H1 (cell line): ENCODE data around the gene LMAN2. TPM values are rescaled to one million over a fixed set of nuclear protein-coding genes. Genes with fewer than 3 reads are reported as not detected.

Experiments used
- CTCF ChIA-PET: fragments of 300-600 bp; sonication (Branson Sonifier 250); formaldehyde crosslinking; loops from one replicate; lab custom pipeline; 2021; ENCODE audit not compliant: partially characterized antibody; lab: Charles Lee
- POLR2A ChIA-PET: fragments of 300-600 bp; sonication (Branson Sonifier 250); formaldehyde crosslinking; loops from one replicate; lab custom pipeline; 2021; ENCODE audit warnings: inconsistent platforms; ENCODE audit not compliant: partially characterized antibody; lab: Charles Lee
- DNase-seq, 2 experiments: peaks; one replicate each; pipeline versions ENCODE4 v3.0.0 to v3.0.0-alpha.2; 2010 to 2022; ENCODE audit warnings: low spot score in 2 of 2, low read depth in 1 of 2, mixed read lengths in 1 of 2
- FAIRE-seq: peaks from 2 replicates; lab custom pipeline; 2011; peaks lifted over from hg19 to GRCh38; lab: Jason Lieb, UNC
- H2AFZ ChIP-seq: 2 replicates; pipeline ENCODE4 v1.8.1; 2012; ENCODE audit warnings: low read length, inconsistent platforms
- H2AK5ac ChIP-seq: 2 replicates; pipeline ENCODE4 v1.6.1; 2013; ENCODE audit warnings: low read depth, low read length
- H2BK120ac ChIP-seq: replicated peaks from 2 replicates; pipeline ENCODE3; 2013; ENCODE audit warnings: low read depth, low read length, inconsistent platforms
- H2BK12ac ChIP-seq: 2 replicates; pipeline ENCODE4 v1.6.1; 2013; ENCODE audit warnings: low read depth, low read length
- H2BK15ac ChIP-seq: 2 replicates; pipeline ENCODE4 v1.6.1; 2013; ENCODE audit warnings: low read length
- H2BK20ac ChIP-seq: 2 replicates; pipeline ENCODE4 v1.6.1; 2013; ENCODE audit warnings: low read length
- H2BK5ac ChIP-seq: 2 replicates; pipeline ENCODE4 v1.6.1; 2013; ENCODE audit warnings: low read depth, low read length
- H3K14ac ChIP-seq: 2 replicates; pipeline ENCODE4 v1.6.1; 2013; ENCODE audit warnings: inconsistent platforms; ENCODE audit not compliant: insufficient read length
- H3K18ac ChIP-seq: 2 replicates; pipeline ENCODE4 v1.6.1; 2013; ENCODE audit warnings: low read length; ENCODE audit errors: extremely low read depth
- H3K23ac ChIP-seq: 2 replicates; pipeline ENCODE4 v1.6.1; 2013; ENCODE audit warnings: inconsistent platforms; ENCODE audit not compliant: insufficient read length
- H3K23me2 ChIP-seq: 2 replicates; pipeline ENCODE4 v1.6.1; 2013; ENCODE audit warnings: low read depth, low read length
- H3K27ac ChIP-seq: 2 replicates; pipeline ENCODE4 v1.6.1; 2011; ENCODE audit warnings: low read depth, low read length, inconsistent platforms
- H3K27me3 ChIP-seq, 4 experiments: replicated peaks in 1 of 4; 1 replicate in 1 of 4; 2 replicates in 3 of 4; pipeline versions ENCODE4 v1.6.1 to v1.8.1; 2011 to 2013; ENCODE audit warnings: low read length in 3 of 4, mild to moderate bottlenecking in 3 of 4, inconsistent platforms in 2 of 4, mixed read lengths in 2 of 4, moderate library complexity in 1 of 4; ENCODE audit not compliant: control insufficient read depth in 3 of 4, insufficient read depth in 3 of 4; ENCODE audit errors: extremely low read depth in 1 of 4
- H3K36me3 ChIP-seq, 4 experiments: 2 replicates each; pipeline versions ENCODE4 v1.6.1 to v1.8.1; 2011 to 2013; ENCODE audit warnings: mild to moderate bottlenecking in 4 of 4, low read length in 3 of 4, moderate library complexity in 2 of 4, control low read depth in 1 of 4, inconsistent platforms in 1 of 4; ENCODE audit not compliant: insufficient read depth in 4 of 4, control insufficient read depth in 2 of 4
- H3K4ac ChIP-seq: replicated peaks from 2 replicates; pipeline ENCODE3; 2013; ENCODE audit warnings: low read length, low read depth, mixed read lengths, inconsistent platforms; ENCODE audit not compliant: insufficient read length
- H3K4me1 ChIP-seq, 4 experiments: replicated peaks in 1 of 4; 1 replicate in 1 of 4; 2 replicates in 3 of 4; pipeline versions ENCODE4 v1.6.1 to v1.8.1; 2011 to 2013; ENCODE audit warnings: low read length in 3 of 4, inconsistent platforms in 2 of 4, mixed read lengths in 1 of 4; ENCODE audit not compliant: insufficient read depth in 4 of 4, control insufficient read depth in 3 of 4
- H3K4me2 ChIP-seq, 2 experiments: 2 replicates each; pipeline versions ENCODE4 v1.6.1 to v1.8.1; 2011 to 2013; ENCODE audit warnings: low read depth in 2 of 2, low read length in 2 of 2, control low read depth in 1 of 2, inconsistent platforms in 1 of 2, mild to moderate bottlenecking in 1 of 2; ENCODE audit not compliant: insufficient read depth in 1 of 2
- H3K4me3 ChIP-seq, 4 experiments: fragments of 200-600, 300-600 bp in 1 of 4; sonication (generic), shearing (Covaris generic), sonication (Bioruptor Twin) in 1 of 4; 2 replicates each; pipeline versions ENCODE4 v1.5.1 to v1.8.1; 2011 to 2016; ENCODE audit warnings: low read length in 4 of 4, low read depth in 3 of 4, control low read depth in 2 of 4, inconsistent platforms in 2 of 4, mild to moderate bottlenecking in 2 of 4, mixed read lengths in 1 of 4, moderate library complexity in 1 of 4; ENCODE audit not compliant: insufficient read depth in 2 of 4; ENCODE audit errors: extremely low read depth in 1 of 4
- H3K56ac ChIP-seq: replicated peaks from 2 replicates; pipeline ENCODE3; 2013; ENCODE audit warnings: low read depth, mild to moderate bottlenecking, mixed read lengths, low read length, inconsistent platforms; ENCODE audit not compliant: insufficient read length
- H3K79me1 ChIP-seq: 2 replicates; pipeline ENCODE4 v1.6.1; 2013; ENCODE audit warnings: low read depth, low read length, control low read depth
- H3K79me2 ChIP-seq, 2 experiments: 2 replicates each; pipeline versions ENCODE4 v1.6.1 to v1.8.1; 2012 to 2013; ENCODE audit warnings: low read length in 2 of 2, mild to moderate bottlenecking in 2 of 2, inconsistent platforms in 1 of 2; ENCODE audit not compliant: insufficient read depth in 2 of 2, control insufficient read depth in 1 of 2
- H3K9ac ChIP-seq, 4 experiments: replicated peaks in 1 of 4; 1 replicate in 1 of 4; 2 replicates in 3 of 4; pipeline versions ENCODE4 v1.6.1 to v1.8.1; 2011 to 2013; ENCODE audit warnings: low read depth in 3 of 4, low read length in 3 of 4, control low read depth in 2 of 4, mild to moderate bottlenecking in 2 of 4, moderate library complexity in 2 of 4, inconsistent platforms in 1 of 4; ENCODE audit errors: extremely low read depth in 1 of 4
- H3K9me3 ChIP-seq, 2 experiments: 2 replicates each; pipeline versions ENCODE4 v1.6.1 to v1.8.1; 2012 to 2013; ENCODE audit warnings: mild to moderate bottlenecking in 2 of 2, moderate library complexity in 2 of 2, control low read depth in 1 of 2, inconsistent platforms in 1 of 2, low read depth in 1 of 2, low read length in 1 of 2, mixed read lengths in 1 of 2; ENCODE audit not compliant: insufficient read depth in 2 of 2
- H4K20me1 ChIP-seq, 2 experiments: replicated peaks in 1 of 2; 2 replicates each; pipeline versions ENCODE3 to v1.8.1; 2011 to 2013; ENCODE audit warnings: inconsistent platforms in 2 of 2, low read length in 2 of 2, mild to moderate bottlenecking in 1 of 2; ENCODE audit not compliant: insufficient read depth in 2 of 2, control insufficient read depth in 1 of 2
- H4K5ac ChIP-seq: 2 replicates; pipeline ENCODE4 v1.6.1; 2013; ENCODE audit warnings: low read length, low read depth, mixed read lengths, inconsistent platforms; ENCODE audit not compliant: insufficient read length
- H4K8ac ChIP-seq: 2 replicates; pipeline ENCODE4 v1.8.0; 2013; ENCODE audit warnings: mild to moderate bottlenecking, moderate library complexity, low read length, inconsistent platforms; ENCODE audit not compliant: insufficient read depth; ENCODE audit errors: extremely low read depth
- H4K91ac ChIP-seq: replicated peaks from 2 replicates; pipeline ENCODE3; 2013; ENCODE audit warnings: low read length, mixed read lengths, inconsistent platforms; ENCODE audit not compliant: insufficient read length
- HDAC2 ChIP-seq, 2 experiments: fragments of 300-600 bp in 1 of 2; sonication (generic) in 1 of 2; IDR thresholded peaks; 2 replicates each; pipeline ENCODE4 v1.6.1; 2011 to 2012; ENCODE audit warnings: low read depth in 2 of 2, low read length in 2 of 2, mild to moderate bottlenecking in 2 of 2, moderate library complexity in 2 of 2, borderline replicate concordance in 1 of 2, inconsistent platforms in 1 of 2
- KDM4A ChIP-seq: IDR thresholded peaks from one replicate; pipeline ENCODE4 v1.7.1; 2012; ENCODE audit warnings: low read depth, mild to moderate bottlenecking, moderate library complexity, low read length, inconsistent platforms; ENCODE audit not compliant: severe bottlenecking
- PHF8 ChIP-seq: fragments of 200-600 bp; sonication (generic); conservative IDR thresholded peaks from 2 replicates; pipeline ENCODE4 v1.7.1; 2012; ENCODE audit warnings: low read depth, mild to moderate bottlenecking, inconsistent platforms, low read length, moderate library complexity
- RBBP5 ChIP-seq: IDR thresholded peaks from 2 replicates; pipeline ENCODE4 v1.7.1; 2012; ENCODE audit warnings: low read depth, mild to moderate bottlenecking, inconsistent platforms, low read length, moderate library complexity, borderline replicate concordance
- RFX5 ChIP-seq: IDR thresholded peaks from 2 replicates; pipeline ENCODE4 v1.6.1; 2011; ENCODE audit warnings: low read depth, low read length, improper control_type of control experiment, borderline replicate concordance
- SIN3A ChIP-seq, 2 experiments: IDR thresholded peaks in 1 of 2; conservative IDR thresholded peaks in 1 of 2; 2 replicates each; pipeline ENCODE4 v1.6.1; 2011 to 2012; ENCODE audit warnings: low read length in 2 of 2, improper control_type of control experiment in 1 of 2, low read depth in 1 of 2, mild to moderate bottlenecking in 1 of 2
- WGBS, 2 experiments: shearing (Covaris generic) in 1 of 2; methylation state at CpG; one replicate each; pipeline versions ENCODE4 v1.1.6 to v1.1.7; 2013 to 2015; ENCODE audit warnings: low lambda C conversion rate in 2 of 2, mixed read lengths in 2 of 2, inconsistent platforms in 1 of 2, low coverage in 1 of 2, missing lambda C conversion rate in 1 of 2; ENCODE audit not compliant: insufficient replicate concordance in 2 of 2, insufficient coverage in 1 of 2, insufficient read length in 1 of 2; ENCODE audit errors: extremely low coverage in 1 of 2, missing lambda C conversion rate in 1 of 2; 5-methylcytosine and 5-hydroxymethylcytosine counted together
- polyA plus RNA-seq, 7 experiments: library from polyadenylated mRNA; depleted of rRNA in 3 of 7; stranded (reverse) in 5 of 7; unstranded in 2 of 7; fragments of >200 nt in 5 of 7; fragments of 200-250 nt in 2 of 7; gene quantifications; 1 replicate in 5 of 7; 2 replicates in 1 of 7; 4 replicates in 1 of 7; pipeline versions ENCODE4 v1.2.1 to v1.2.3, GENCODE V29; 2011 to 2013; ENCODE audit warnings: missing spikeins in 2 of 7, mixed read lengths in 2 of 7
- total RNA-seq: library from RNA; stranded (reverse); fragmentation: NEBNext Ultra II Directional; extraction: Animal tissue kit (Norgen Biotek cat#: 25700); gene quantifications from 2 replicates; pipeline ENCODE4 v1.2.1, GENCODE V29; 2021

LMAN2 gene
- total and polyA plus RNA-seq, 2 of the 8 experiments (the other 6 are each of a cell fraction or from before 2014, with no cell fraction given), result 116 to 225 TPM

GRCh38 chr5:177371120-177372033 is 19.9 kb upstream of the LMAN2 start:
- ChIA-PET CTCF (interaction anchor here (0.8 to 16.9 kb wide), 18 partner anchors 7 to 131 kb away, joined by 3 to 363 read pairs (median 14); partner anchors contain the start of genes GRK6, LMAN2, MXD3 and PFN3), POLR2A (interaction anchor here (0.7 to 4.4 kb wide), 12 partner anchors 11 to 125 kb away, joined by 3 to 18 read pairs (median 6); partner anchors contain the start of genes GRK6, LMAN2, PDLIM7 and PRR7)
- H3K18ac ChIP-seq, result peak overlapping the region; percentile 85
- H3K14ac ChIP-seq, result no peak overlapping the region
- peak overlapping the region; percentile 23 to 63 (median 58); a peak in 7 of 8 replicates for H3K4me3 ChIP-seq
- H2BK120ac ChIP-seq, result no peak overlapping the region
- peaks cover 6 to 29% (median 24%) of the 10 kb centered on the region in 4 experiments for H3K4me1 ChIP-seq
- peaks cover 0 to 8% of the 10 kb centered on the region in 2 experiments for H4K20me1 ChIP-seq
- H3K4ac ChIP-seq, result peak overlapping the region; percentile 57
- no peaks in the 10 kb centered on the region for H3K36me3 ChIP-seq
- no peak overlapping the region for H3K56ac ChIP-seq
- H3K23ac ChIP-seq, result no peak overlapping the region
- peaks cover 1 to 14% (median 12%) of the 10 kb centered on the region in 4 experiments; a peak in 4 of 7 replicates for H3K27me3 ChIP-seq
- peak overlapping the region; percentile 53 to 79 for H3K4me2 ChIP-seq
- H3K9me3 ChIP-seq, result no peaks in the 10 kb centered on the region
- FAIRE-seq, result no peak
- peak overlapping the region; percentile 11; the same call in 1 of the 2 replicates for H4K8ac ChIP-seq
- H2AK5ac ChIP-seq, result no peak overlapping the region
- no peak overlapping the region for H3K27ac ChIP-seq
- WGBS, 2 experiments, result 61% methylated on average over 20 of the region's 26 CpGs; no CpG with 5 or more reads in 1 of the 2 experiments
- H4K91ac ChIP-seq, result peak overlapping the region; percentile 61
- H2AFZ ChIP-seq, result no peak overlapping the region; the same call in 1 of the 2 replicates
- TF ChIP-seq PHF8, result 0 out of 2 replicates have a peak, but pooled peaks have one; percentile 21
- TF ChIP-seq HDAC2 (IDR thresholded peaks at IDR 0.05; ENCODE audit: borderline replicate concordance in 1 of 2, low read depth in 2 of 2, low read length in 2 of 2), result 0 out of 4 replicates have a peak, but pooled peaks of 1 of the 2 experiments have one; percentile 31
- no peak for TF ChIP-seq SIN3A (conservative IDR thresholded peaks at IDR 0.05 in 1 of 2, IDR thresholded peaks at IDR 0.05 in 1 of 2; ENCODE audit: low read depth in 1 of 2, low read length in 2 of 2)
- TF ChIP-seq RBBP5, result 0 out of 2 replicates have a peak, but pooled peaks have one; percentile 21
- TF ChIP-seq RFX5, result no peak
- TF ChIP-seq KDM4A, result peak; percentile 36
- peak overlapping the region in 3 of 4 experiments; percentile 29 to 65 (median 39); a peak in 2 of 7 replicates for H3K9ac ChIP-seq
- H2BK20ac ChIP-seq, result no peak overlapping the region
- 0 out of 2 replicates have a peak overlapping the region, but pooled peaks have one; percentile 18 for H2BK5ac ChIP-seq
- H3K23me2 ChIP-seq, result peaks cover 17% of the 10 kb centered on the region; the same call in 1 of the 2 replicates
- peaks cover 7% of the 10 kb centered on the region; the same call in 1 of the 2 replicates for H3K79me1 ChIP-seq
- no peak overlapping the region; the same call in 1 of the 2 replicates for H2BK12ac ChIP-seq
- H2BK15ac ChIP-seq, result peak overlapping the region; percentile 18; the same call in 1 of the 2 replicates
- H3K79me2 ChIP-seq, result no peaks in the 10 kb centered on the region
- DNase-seq, result no peak
- H4K5ac ChIP-seq, result peak overlapping the region; percentile 84
